Prostate gland (tissue), 2 donors: ENCODE results near the gene GOLGA7B. TPM values are rescaled to one million over a fixed set of nuclear protein-coding genes. Genes with fewer than 3 reads are reported as not detected.

Source experiments
- DNase-seq: peaks from one replicate; pipeline ENCODE4 v3.0.0-alpha.2; 2019; ENCODE audit warnings: low spot score
- H3K27ac ChIP-seq, 2 donors: fragments of 200-600 bp; sonication (generic); 2 replicates each; pipeline ENCODE4 v1.5.1; 2017 to 2019
- H3K27me3 ChIP-seq: fragments of 200-600 bp; sonication (generic); replicated peaks from 2 replicates; pipeline ENCODE4 v1.5.1; 2019; ENCODE audit not compliant: insufficient read depth
- H3K36me3 ChIP-seq, 2 donors: fragments of 200-600 bp; sonication (generic); 1 replicate in 1 of 2; 2 replicates in 1 of 2; pipeline versions ENCODE4 v1.5.1 to v1.8.1; 2017 to 2019
- H3K4me1 ChIP-seq: fragments of 200-600 bp; sonication (generic); replicated peaks from 2 replicates; pipeline ENCODE4 v1.5.1; 2019
- H3K4me3 ChIP-seq, 2 donors: fragments of 200-600 bp; sonication (generic); 2 replicates each; pipeline ENCODE4 v1.5.1; 2017 to 2019
- H3K9me3 ChIP-seq: fragments of 200-600 bp; sonication (generic); 2 replicates; pipeline ENCODE4 v1.5.1; 2017
- POLR2A ChIP-seq: fragments of 450-650 bp; IDR thresholded peaks from one replicate; pipeline ENCODE4 v1.6.1; 2016; ENCODE audit warnings: antibody characterized with exemption, mild to moderate bottlenecking
- POLR2AphosphoS5 ChIP-seq: sonication (generic); formaldehyde crosslinking; IDR thresholded peaks from one replicate; pipeline ENCODE4 v1.6.1; 2017; ENCODE audit warnings: antibody characterized with exemption
- WGBS: methylation state at CpG from one replicate; pipeline ENCODE4 v1.1.5; 2018; 5-methylcytosine and 5-hydroxymethylcytosine counted together
- intact Hi-C: fragments of 100-400 bp; cut with DNase I; formaldehyde crosslinking; loops from one replicate; pipeline ENCODE4 v1.14.2; 2022
- total RNA-seq, 2 donors: library from RNA; depleted of rRNA; stranded (reverse); fragments of >200 nt; gene quantifications; one replicate each; pipeline ENCODE4 v1.1.0, GENCODE V29; 2016
- TF ChIP-seq, protein P1 (sequence below), 4 experiments: fragments of 200-600 bp in 2 of 4; fragments of 450-650 bp in 2 of 4; sonication (generic) in 2 of 4; IDR thresholded peaks; 1 replicate in 3 of 4; 2 replicates in 1 of 4; pipeline ENCODE4 v1.5.1; 2016 to 2019; ENCODE audit warnings: antibody characterized with exemption in 4 of 4, mild to moderate bottlenecking in 2 of 4, moderate library complexity in 2 of 4

Gene GOLGA7B
- total RNA-seq, 2 donors from 2014 or later, result 0.23 TPM

DNA sequence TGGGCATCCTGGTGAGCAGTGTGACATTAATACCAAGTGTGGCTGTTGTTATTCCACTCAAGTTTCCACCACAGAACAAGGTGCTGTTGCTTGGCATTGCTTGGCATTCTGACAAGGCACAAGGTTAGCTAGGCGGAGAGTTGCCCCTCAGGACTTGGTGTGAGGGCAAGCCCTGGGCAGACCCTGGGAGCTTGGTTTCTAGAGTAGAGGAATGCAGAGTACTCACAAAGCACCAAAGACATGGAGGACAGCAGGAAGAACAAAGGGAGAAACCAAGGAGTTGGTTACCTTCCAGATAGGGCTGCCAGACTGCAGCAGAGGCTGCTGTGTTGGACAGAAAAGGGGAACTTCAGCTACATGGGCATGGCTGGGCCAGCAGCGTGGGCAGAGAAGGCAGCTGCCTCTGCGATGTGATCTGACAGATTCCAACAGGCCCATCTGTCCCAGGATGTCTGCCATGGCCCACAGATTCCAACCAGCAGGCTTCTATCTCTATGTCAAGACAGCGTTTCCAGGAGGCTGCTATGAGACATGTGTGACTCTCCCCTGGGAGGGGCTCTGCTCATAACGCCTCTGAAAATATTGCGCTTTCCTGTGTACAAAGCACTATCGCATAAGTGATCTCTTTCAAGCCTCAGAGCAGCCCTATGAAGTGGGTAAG is 1.8 kb downstream of the GOLGA7B start:
- H3K27me3 ChIP-seq, result no peaks in the 10 kb centered on the region
- no peaks in the 10 kb centered on the region for H3K36me3 ChIP-seq
- no peak for DNase-seq
- WGBS, result 48% methylated on average over 7 of the region's 7 CpGs
- TF ChIP-seq POLR2A, result no peak
- no peak for TF ChIP-seq POLR2AphosphoS5
- TF ChIP-seq, protein P1, sequence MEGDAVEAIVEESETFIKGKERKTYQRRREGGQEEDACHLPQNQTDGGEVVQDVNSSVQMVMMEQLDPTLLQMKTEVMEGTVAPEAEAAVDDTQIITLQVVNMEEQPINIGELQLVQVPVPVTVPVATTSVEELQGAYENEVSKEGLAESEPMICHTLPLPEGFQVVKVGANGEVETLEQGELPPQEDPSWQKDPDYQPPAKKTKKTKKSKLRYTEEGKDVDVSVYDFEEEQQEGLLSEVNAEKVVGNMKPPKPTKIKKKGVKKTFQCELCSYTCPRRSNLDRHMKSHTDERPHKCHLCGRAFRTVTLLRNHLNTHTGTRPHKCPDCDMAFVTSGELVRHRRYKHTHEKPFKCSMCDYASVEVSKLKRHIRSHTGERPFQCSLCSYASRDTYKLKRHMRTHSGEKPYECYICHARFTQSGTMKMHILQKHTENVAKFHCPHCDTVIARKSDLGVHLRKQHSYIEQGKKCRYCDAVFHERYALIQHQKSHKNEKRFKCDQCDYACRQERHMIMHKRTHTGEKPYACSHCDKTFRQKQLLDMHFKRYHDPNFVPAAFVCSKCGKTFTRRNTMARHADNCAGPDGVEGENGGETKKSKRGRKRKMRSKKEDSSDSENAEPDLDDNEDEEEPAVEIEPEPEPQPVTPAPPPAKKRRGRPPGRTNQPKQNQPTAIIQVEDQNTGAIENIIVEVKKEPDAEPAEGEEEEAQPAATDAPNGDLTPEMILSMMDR (IDR thresholded peaks at IDR 0.05), result no peak
- H3K4me3 ChIP-seq, result no peak overlapping the region
- intact Hi-C loops, result no loop called here
- peaks cover 6% of the 10 kb centered on the region for H3K4me1 ChIP-seq
- no peaks in the 10 kb centered on the region for H3K9me3 ChIP-seq
- H3K27ac ChIP-seq, result no peak overlapping the region

DNA sequence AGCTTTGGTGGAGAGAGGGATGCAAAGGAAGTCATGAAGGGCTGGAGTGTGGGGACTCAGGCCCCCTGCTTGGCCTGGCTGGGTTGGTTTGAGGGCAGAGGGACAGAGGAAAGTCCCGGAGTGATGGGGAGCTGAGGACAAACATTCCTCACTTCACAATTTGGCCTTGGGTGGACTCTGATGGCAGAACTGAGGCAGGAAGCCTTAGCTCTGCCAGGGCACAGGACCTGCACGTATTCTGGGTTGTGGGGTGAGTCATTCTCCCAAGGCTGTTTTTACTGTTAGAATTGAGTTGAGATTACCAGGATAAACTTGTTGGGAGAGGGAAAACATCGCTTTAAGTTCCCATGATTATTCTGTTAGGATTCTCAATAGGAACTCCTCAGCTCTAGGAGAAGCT is 2.6 kb downstream of the GOLGA7B start:
- no peaks in the 10 kb centered on the region for H3K27me3 ChIP-seq
- no peak overlapping the region for H3K27ac ChIP-seq
- no peak for TF ChIP-seq POLR2A
- TF ChIP-seq, protein P1 (IDR thresholded peaks at IDR 0.05), result no peak
- TF ChIP-seq POLR2AphosphoS5, result no peak
- no peaks in the 10 kb centered on the region for H3K36me3 ChIP-seq
- H3K4me3 ChIP-seq, result no peak overlapping the region
- intact Hi-C loops, result no loop called here
- WGBS, result 49% methylated on average over 3 of the region's 3 CpGs
- H3K4me1 ChIP-seq, result peaks cover 6% of the 10 kb centered on the region
- DNase-seq, result no peak
- H3K9me3 ChIP-seq, result no peaks in the 10 kb centered on the region

DNA sequence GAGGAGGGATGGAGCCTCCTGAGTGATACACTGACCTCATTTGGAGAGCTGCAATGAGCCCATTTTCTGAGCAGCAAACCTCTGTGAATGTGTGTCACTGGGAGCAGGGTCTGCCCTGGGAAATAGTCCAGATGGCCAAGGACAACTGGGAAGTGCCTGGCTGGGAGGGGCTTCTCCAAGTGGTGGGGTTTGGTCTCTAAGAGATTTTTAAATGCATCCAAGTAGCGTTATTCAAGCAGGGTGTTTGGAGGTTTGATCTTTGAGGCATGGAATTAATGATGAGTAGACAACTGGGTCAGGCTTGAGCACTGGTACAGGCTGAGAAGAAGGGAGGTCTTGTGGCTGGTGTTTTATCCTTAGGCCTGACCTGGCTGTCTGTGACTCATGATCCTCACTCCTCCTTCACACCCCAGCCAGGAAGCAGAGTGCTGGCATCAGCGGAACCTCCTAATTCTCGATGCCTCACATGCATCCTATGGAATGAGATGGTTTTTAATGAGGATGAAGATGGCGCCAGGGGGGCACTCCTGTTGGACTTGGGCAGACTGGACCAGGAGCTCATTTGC is 3.3 kb downstream of the GOLGA7B start:
- Histone ChIP-seq H3K4me1 (peaks cover 6% of the 10 kb centered on the region), H3K9me3 (no peaks in the 10 kb centered on the region), H3K27me3 (no peaks in the 10 kb centered on the region), H3K4me3 (no peak overlapping the region), H3K36me3 (no peaks in the 10 kb centered on the region), H3K27ac (no peak overlapping the region)
- TF ChIP-seq POLR2AphosphoS5 (no peak), POLR2A (no peak)
- TF ChIP-seq, protein P1 (IDR thresholded peaks at IDR 0.05), result no peak
- intact Hi-C loops, result no loop called here
- no peak for DNase-seq
- 88% methylated on average over 4 of the region's 4 CpGs for WGBS

DNA sequence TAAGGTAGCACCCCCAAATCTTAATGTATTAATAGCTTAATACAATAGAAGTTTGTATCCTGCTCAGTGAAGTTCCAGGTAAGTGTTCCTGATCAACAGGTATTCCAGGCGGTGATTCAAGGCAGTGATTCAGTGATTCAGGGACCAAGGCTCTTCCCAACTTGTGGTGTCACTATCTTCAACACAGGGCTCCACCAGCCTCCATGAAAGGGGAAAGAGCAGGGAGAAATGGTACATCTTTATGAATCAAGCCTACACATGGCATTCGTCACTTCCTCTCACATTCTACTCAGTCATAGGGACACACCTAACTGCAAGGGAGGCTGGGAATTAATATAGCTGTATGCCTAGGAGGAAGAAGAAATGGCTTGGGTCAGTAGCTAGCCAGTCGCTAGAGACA is 5.1 kb downstream of the GOLGA7B start:
- no peak overlapping the region for H3K27ac ChIP-seq
- 93% methylated on average over 3 of the region's 3 CpGs for WGBS
- peaks cover 6% of the 10 kb centered on the region for H3K4me1 ChIP-seq
- no peak for TF ChIP-seq POLR2AphosphoS5
- TF ChIP-seq, protein P1 (IDR thresholded peaks at IDR 0.05), result no peak
- intact Hi-C loops, result no loop called here
- no peaks in the 10 kb centered on the region for H3K27me3 ChIP-seq
- no peaks in the 10 kb centered on the region for H3K9me3 ChIP-seq
- H3K36me3 ChIP-seq, result no peaks in the 10 kb centered on the region
- H3K4me3 ChIP-seq, result no peak overlapping the region
- DNase-seq, result no peak

DNA sequence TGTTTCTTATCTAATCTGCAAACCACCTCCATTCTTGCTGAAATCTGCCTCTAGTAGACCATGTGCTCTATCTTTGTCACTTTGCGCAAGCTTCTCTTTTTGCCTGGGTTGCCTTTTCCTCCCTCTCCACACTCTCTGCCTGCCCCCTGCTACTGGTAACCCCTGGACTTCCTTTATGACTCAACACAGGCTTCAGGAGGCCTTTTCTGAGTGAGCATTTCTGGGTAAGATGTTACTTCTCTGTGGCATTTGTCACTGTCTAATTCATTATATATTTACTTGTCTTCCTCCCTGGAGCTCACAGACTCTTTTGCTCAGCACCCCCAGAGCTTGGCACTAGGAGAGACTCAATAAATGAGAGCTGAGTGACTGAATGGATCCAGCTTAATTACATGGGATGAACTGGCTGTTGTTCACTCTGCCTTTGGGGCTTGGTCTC is 8.4 kb downstream of the GOLGA7B start:
- no peak for DNase-seq
- intact Hi-C loops, result no loop called here
- Histone ChIP-seq H3K27ac (no peak overlapping the region), H3K36me3 (no peaks in the 10 kb centered on the region), H3K4me1 (no peaks in the 10 kb centered on the region), H3K4me3 (no peak overlapping the region), H3K27me3 (no peaks in the 10 kb centered on the region), H3K9me3 (no peaks in the 10 kb centered on the region)
- TF ChIP-seq, protein P1 (IDR thresholded peaks at IDR 0.05), result no peak
- no peak for TF ChIP-seq POLR2AphosphoS5
- no peak for TF ChIP-seq POLR2A
- WGBS, result 79% methylated on average over 1 of the region's 1 CpG
